Left ventricle myocardium inferior (tissue), 1 donor: ENCODE data around the gene TMIE. TPM values are rescaled to one million over a fixed set of nuclear protein-coding genes. Genes with fewer than 3 reads are reported as not detected.

Source experiments
- DNase-seq: peaks from one replicate; pipeline ENCODE4 v3.0.0-alpha.2; 2020
- H3K27ac ChIP-seq: fragments of 200-600 bp; replicated peaks from 2 replicates; pipeline ENCODE4 v1.8.0; 2021
- H3K27me3 ChIP-seq: fragments of 200-600 bp; 2 replicates; pipeline ENCODE4 v1.8.0; 2021; ENCODE audit warnings: low read depth
- H3K36me3 ChIP-seq: fragments of 200-600 bp; 2 replicates; pipeline ENCODE4 v1.8.0; 2021
- H3K4me1 ChIP-seq: fragments of 200-600 bp; 2 replicates; pipeline ENCODE4 v1.8.0; 2021
- H3K4me3 ChIP-seq: fragments of 200-600 bp; 2 replicates; pipeline ENCODE4 v1.8.0; 2021; ENCODE audit warnings: mild to moderate bottlenecking, moderate library complexity
- H3K9me3 ChIP-seq: fragments of 200-600 bp; replicated peaks from 2 replicates; pipeline ENCODE4 v1.8.0; 2021
- CTCF ChIP-seq: fragments of 200-600 bp; IDR thresholded peaks from 2 replicates; pipeline ENCODE4 v1.8.0; 2021; ENCODE audit warnings: antibody characterized with exemption, mild to moderate bottlenecking, borderline replicate concordance
- intact Hi-C: fragments of 100-400 bp; cut with micrococcal nuclease; formaldehyde crosslinking; loops from one replicate; pipeline ENCODE4 v1.11.0; 2022
- total RNA-seq: library from RNA; stranded (reverse); fragmentation: NEBNext Ultra II Directional; extraction: Animal tissue kit (Norgen Biotek cat#: 25700); gene quantifications from one replicate; pipeline ENCODE4 v1.2.1, GENCODE V29; 2021
- donor health status: DM: no; HTN: yes; CAD: no; lungs with severe emphysema.

The TMIE gene
- total RNA-seq, 1 donor from 2014 or later, result 1.5 TPM

GRCh38 chr3:46721009-46721408, 19.8 kb downstream of the TMIE start:
- Histone ChIP-seq H3K27me3 (peaks cover 54% of the 10 kb centered on the region), H3K4me1 (no peaks in the 10 kb centered on the region), H3K4me3 (no peak overlapping the region), H3K36me3 (no peaks in the 10 kb centered on the region), H3K9me3 (peaks cover 4% of the 10 kb centered on the region), H3K27ac (no peak overlapping the region)
- no peak for DNase-seq
- no peak for TF ChIP-seq CTCF
- intact Hi-C loops, result no loop called here

- Histone ChIP-seq H3K9me3 (peaks cover 4% of the 10 kb centered on the region), H3K4me3 (no peak overlapping the region), H3K27ac (no peak overlapping the region), H3K27me3 (peaks cover 48% of the 10 kb centered on the region), H3K36me3 (no peaks in the 10 kb centered on the region), H3K4me1 (no peaks in the 10 kb centered on the region)
- DNase-seq, result no peak
- intact Hi-C loops, result no loop called here
- TF ChIP-seq CTCF, result no peak
These were observed 21.3 kb downstream of the TMIE start for GRCh38 chr3:46722443-46722842.

- Histone ChIP-seq H3K4me1 (no peaks in the 10 kb centered on the region), H3K27ac (no peak overlapping the region), H3K27me3 (peaks cover 36% of the 10 kb centered on the region), H3K4me3 (no peak overlapping the region), H3K36me3 (no peaks in the 10 kb centered on the region), H3K9me3 (peaks cover 4% of the 10 kb centered on the region)
- no peak for TF ChIP-seq CTCF
- intact Hi-C loops, result no loop called here
- DNase-seq, result no peak
These were observed 23.2 kb downstream of the TMIE start for GRCh38 chr3:46724424-46724823.

- Histone ChIP-seq H3K27me3 (peaks cover 32% of the 10 kb centered on the region), H3K27ac (no peak overlapping the region), H3K9me3 (peaks cover 4% of the 10 kb centered on the region), H3K4me3 (no peak overlapping the region), H3K4me1 (no peaks in the 10 kb centered on the region), H3K36me3 (no peaks in the 10 kb centered on the region)
- intact Hi-C loops, result no loop called here
- no peak for TF ChIP-seq CTCF
- DNase-seq, result no peak
These were observed 24.6 kb downstream of the TMIE start for GRCh38 chr3:46725621-46726314.

GRCh38 chr3:46729038-46729437, 27.8 kb downstream of the TMIE start:
- no peak for DNase-seq
- intact Hi-C loops, result no loop called here
- H3K27me3 ChIP-seq, result peaks cover 29% of the 10 kb centered on the region
- H3K9me3 ChIP-seq, result no peaks in the 10 kb centered on the region
- no peaks in the 10 kb centered on the region for H3K36me3 ChIP-seq
- no peak overlapping the region for H3K4me3 ChIP-seq
- no peak overlapping the region for H3K27ac ChIP-seq
- no peak for TF ChIP-seq CTCF
- no peaks in the 10 kb centered on the region for H3K4me1 ChIP-seq
